ENCODE measurements around the gene NPIPB8.
"Not testable (repeated sequence)": the region's sequence is repeated elsewhere in the genome, so short reads cannot be mapped to it uniquely, and the experiment has no call there.

The NPIPB8 gene

DNA sequence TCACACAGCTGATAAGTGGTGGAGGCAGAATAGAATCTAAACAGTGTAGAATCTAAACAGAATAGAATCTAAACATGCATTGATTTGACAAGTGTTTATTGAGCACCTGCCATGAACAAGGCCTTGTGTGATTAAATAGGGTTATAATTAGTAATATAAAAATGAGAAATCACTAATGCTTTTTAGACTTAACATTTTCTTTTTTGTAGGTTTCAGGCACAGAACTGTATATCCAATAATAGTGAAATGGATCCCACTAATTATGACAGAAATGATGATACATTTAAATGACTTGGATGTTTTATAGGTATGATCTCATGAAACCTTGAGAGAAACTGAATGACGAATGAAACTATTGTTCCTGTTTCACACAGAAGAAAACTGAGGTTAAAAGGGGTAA, at the start of gene NPIPB8:
Gene NPIPB8 (plus strand): TSS at position 301 of the 400 bp plus-strand sequence. CDS start 296 bp downstream, outside the sequence.
- not testable (repeated sequence) for H3K4me3 ChIP-seq; H3K27ac ChIP-seq; DNase-seq (ENCODE audit: low spot score)

GRCh38 chr16:28589069-28589468, 48.8 kb upstream of the NPIPB8 start:
- no peak for DNase-seq (ENCODE audit: low spot score)
- H3K27ac ChIP-seq: no peak overlapping the region
- TF ChIP-seq, protein P1, sequence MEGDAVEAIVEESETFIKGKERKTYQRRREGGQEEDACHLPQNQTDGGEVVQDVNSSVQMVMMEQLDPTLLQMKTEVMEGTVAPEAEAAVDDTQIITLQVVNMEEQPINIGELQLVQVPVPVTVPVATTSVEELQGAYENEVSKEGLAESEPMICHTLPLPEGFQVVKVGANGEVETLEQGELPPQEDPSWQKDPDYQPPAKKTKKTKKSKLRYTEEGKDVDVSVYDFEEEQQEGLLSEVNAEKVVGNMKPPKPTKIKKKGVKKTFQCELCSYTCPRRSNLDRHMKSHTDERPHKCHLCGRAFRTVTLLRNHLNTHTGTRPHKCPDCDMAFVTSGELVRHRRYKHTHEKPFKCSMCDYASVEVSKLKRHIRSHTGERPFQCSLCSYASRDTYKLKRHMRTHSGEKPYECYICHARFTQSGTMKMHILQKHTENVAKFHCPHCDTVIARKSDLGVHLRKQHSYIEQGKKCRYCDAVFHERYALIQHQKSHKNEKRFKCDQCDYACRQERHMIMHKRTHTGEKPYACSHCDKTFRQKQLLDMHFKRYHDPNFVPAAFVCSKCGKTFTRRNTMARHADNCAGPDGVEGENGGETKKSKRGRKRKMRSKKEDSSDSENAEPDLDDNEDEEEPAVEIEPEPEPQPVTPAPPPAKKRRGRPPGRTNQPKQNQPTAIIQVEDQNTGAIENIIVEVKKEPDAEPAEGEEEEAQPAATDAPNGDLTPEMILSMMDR (IDR thresholded peaks at IDR 0.05): no peak
- H3K4me3 ChIP-seq: no peak overlapping the region

DNA sequence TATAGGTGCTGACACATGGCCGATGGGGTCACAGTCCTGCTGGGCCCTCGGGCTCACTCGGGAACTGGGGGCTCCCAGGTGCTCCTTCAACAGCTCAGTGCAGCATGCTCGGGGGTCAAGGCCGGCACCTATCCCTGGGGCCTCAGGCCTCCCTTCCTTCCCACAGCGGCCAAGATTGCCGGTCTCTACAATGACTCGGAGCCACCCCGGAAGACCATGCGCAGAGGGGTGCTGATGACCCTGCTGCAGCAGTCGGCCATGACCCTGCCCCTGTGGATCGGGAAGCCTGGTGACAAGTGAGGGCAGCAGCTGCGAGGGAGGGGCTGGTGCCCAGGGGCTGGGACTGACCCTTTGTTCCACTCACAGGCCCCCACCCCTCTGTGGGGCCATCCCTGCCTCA, 47.9 kb upstream of the NPIPB8 start:
- Histone ChIP-seq H3K27ac (no peak overlapping the region), H3K4me3 (no peak overlapping the region)
- TF ChIP-seq, protein P1 (IDR thresholded peaks at IDR 0.05): no peak
- DNase-seq (ENCODE audit: low spot score): no peak

DNA sequence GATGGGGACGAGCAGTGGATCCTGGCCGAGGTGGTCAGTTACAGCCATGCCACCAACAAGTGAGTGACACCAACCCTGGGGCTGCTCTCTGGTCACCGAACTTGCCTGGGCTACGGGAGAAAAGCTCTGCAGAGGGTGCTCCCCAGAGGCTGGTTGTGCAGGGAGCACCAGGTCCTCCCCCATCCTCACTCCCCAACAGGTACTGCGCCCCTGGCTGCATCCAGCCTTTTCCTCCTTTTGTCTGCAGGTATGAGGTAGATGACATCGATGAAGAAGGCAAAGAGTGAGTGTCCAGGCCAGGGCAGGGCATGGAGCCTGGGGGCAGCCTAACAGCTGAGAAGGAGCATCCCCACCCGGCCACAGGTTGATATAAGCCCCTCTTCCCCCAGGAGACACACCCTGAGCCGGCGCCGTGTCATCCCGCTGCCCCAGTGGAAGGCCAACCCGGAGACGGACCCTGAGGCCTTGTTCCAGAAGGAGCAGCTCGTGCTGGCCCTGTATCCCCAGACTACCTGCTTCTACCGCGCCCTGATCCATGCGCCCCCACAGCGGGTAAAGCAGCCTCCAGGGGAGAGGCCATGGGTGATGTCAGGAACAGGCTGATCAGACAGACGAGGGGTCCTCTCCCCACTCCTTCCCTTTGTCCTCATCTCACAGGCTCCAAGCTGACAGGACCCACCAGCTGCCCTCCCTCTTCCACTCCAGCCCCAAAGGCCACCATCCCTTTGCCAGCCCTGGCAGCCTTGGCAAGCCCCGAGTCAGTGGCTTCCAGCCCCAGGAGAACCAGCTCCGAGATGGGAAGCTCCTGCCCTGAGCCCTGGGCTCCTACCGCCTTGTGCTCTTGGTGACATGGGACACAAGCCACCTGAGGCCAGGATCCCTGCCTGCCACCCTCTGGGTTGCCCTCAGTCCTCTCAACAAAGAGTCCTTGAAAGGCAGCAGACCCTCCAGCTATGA, 47.2 kb upstream of the NPIPB8 start:
- no peak overlapping the region for H3K27ac ChIP-seq

GRCh38 chr16:28591355-28591754, 46.5 kb upstream of the NPIPB8 start:
- TF ChIP-seq, protein P1 (IDR thresholded peaks at IDR 0.05): no peak
- no peak for DNase-seq (ENCODE audit: low spot score)
- H3K4me3 ChIP-seq: no peak overlapping the region
- H3K27ac ChIP-seq: no peak overlapping the region

More for the DNA sequence above, 47.2 kb upstream of the NPIPB8 start:
- H3K4me3 ChIP-seq: no peak overlapping the region
- TF ChIP-seq, protein P1 (IDR thresholded peaks at IDR 0.05): no peak
- no peak for DNase-seq (ENCODE audit: low spot score)

- no peak overlapping the region for H3K27ac ChIP-seq
- TF ChIP-seq, protein P1 (IDR thresholded peaks at IDR 0.05): no peak
- no peak overlapping the region for H3K4me3 ChIP-seq
- no peak for DNase-seq (ENCODE audit: low spot score)
Measured at GRCh38 chr16:28592511-28592910, 45.4 kb upstream of the NPIPB8 start.

DNA sequence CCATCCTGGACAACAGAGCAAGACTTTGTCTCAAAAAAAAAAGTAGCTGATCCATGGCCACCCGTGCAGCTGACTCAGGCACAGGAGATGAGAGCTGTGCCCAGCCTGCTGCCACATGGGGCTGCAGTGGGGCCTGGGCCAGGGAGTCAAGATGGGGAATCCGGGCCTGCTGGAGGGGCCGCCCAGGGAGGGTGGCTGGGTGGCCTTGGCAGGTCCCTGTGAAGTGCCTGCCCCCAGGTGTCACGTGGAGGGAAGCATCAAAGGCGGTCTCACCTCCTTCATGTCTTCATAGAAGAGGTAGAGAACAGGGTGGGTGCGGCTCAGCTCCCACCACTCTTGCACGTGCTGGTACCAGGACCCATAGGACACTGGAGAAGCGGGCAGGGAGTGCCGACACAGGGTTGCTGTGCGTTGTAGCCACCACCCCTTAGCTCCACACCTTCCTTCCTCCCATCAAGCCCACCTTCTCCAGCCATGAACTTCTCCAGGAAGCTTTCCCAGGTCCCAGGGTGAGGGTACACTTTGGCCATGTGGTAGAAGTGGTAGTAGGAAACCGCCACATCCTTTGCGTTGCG, 44.8 kb upstream of the NPIPB8 start:
- no peak overlapping the region for H3K4me3 ChIP-seq
- DNase-seq (ENCODE audit: low spot score): no peak

DNA sequence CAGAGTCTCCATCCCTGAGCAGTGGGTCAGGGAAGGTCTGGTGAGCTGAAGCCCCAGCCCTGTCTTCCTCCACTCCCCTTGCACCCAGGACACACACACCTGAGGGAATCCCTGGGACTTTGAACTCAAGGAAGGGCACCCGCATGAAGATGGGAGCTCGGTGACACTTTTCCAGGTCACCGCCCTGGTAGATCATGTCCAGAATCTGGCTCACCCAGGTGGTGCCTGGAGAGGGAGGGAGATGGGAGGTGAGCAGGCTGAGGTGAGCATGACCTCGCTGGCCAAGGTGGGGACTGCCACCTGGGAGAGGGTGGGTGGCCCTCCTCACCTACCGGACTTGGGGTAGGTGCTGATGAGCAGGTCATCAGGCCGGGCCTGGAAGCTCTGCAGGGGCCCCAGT, 42.4 kb upstream of the NPIPB8 start:
- DNase-seq (ENCODE audit: low spot score); H3K27ac ChIP-seq; H3K4me3 ChIP-seq: not testable (repeated sequence)

More for the DNA sequence above, 44.8 kb upstream of the NPIPB8 start:
- no peak overlapping the region for H3K27ac ChIP-seq
- TF ChIP-seq, protein P1 (IDR thresholded peaks at IDR 0.05): no peak
